H1 (cell line): ENCODE data around the gene CDK5RAP2. TPM values are rescaled to one million over a fixed set of nuclear protein-coding genes. Genes with fewer than 3 reads are reported as not detected.

Experiments
- CTCF ChIA-PET: fragments of 300-600 bp; sonication (Branson Sonifier 250); formaldehyde crosslinking; loops from one replicate; lab custom pipeline; 2021; ENCODE audit not compliant: partially characterized antibody; lab: Charles Lee
- POLR2A ChIA-PET: fragments of 300-600 bp; sonication (Branson Sonifier 250); formaldehyde crosslinking; loops from one replicate; lab custom pipeline; 2021; ENCODE audit warnings: inconsistent platforms; ENCODE audit not compliant: partially characterized antibody; lab: Charles Lee
- DNase-seq, 2 experiments: peaks; one replicate each; pipeline versions ENCODE4 v3.0.0 to v3.0.0-alpha.2; 2010 to 2022; ENCODE audit warnings: low spot score in 2 of 2, low read depth in 1 of 2, mixed read lengths in 1 of 2
- FAIRE-seq: peaks from 2 replicates; lab custom pipeline; 2011; peaks lifted over from hg19 to GRCh38; lab: Jason Lieb, UNC
- H2AFZ ChIP-seq: 2 replicates; pipeline ENCODE4 v1.8.1; 2012; ENCODE audit warnings: low read length, inconsistent platforms
- H2AK5ac ChIP-seq: 2 replicates; pipeline ENCODE4 v1.6.1; 2013; ENCODE audit warnings: low read depth, low read length
- H2BK120ac ChIP-seq: replicated peaks from 2 replicates; pipeline ENCODE3; 2013; ENCODE audit warnings: low read depth, low read length, inconsistent platforms
- H2BK12ac ChIP-seq: 2 replicates; pipeline ENCODE4 v1.6.1; 2013; ENCODE audit warnings: low read depth, low read length
- H2BK15ac ChIP-seq: 2 replicates; pipeline ENCODE4 v1.6.1; 2013; ENCODE audit warnings: low read length
- H2BK20ac ChIP-seq: 2 replicates; pipeline ENCODE4 v1.6.1; 2013; ENCODE audit warnings: low read length
- H2BK5ac ChIP-seq: 2 replicates; pipeline ENCODE4 v1.6.1; 2013; ENCODE audit warnings: low read depth, low read length
- H3K14ac ChIP-seq: 2 replicates; pipeline ENCODE4 v1.6.1; 2013; ENCODE audit warnings: inconsistent platforms; ENCODE audit not compliant: insufficient read length
- H3K18ac ChIP-seq: 2 replicates; pipeline ENCODE4 v1.6.1; 2013; ENCODE audit warnings: low read length; ENCODE audit errors: extremely low read depth
- H3K23ac ChIP-seq: 2 replicates; pipeline ENCODE4 v1.6.1; 2013; ENCODE audit warnings: inconsistent platforms; ENCODE audit not compliant: insufficient read length
- H3K23me2 ChIP-seq: 2 replicates; pipeline ENCODE4 v1.6.1; 2013; ENCODE audit warnings: low read depth, low read length
- H3K27ac ChIP-seq: 2 replicates; pipeline ENCODE4 v1.6.1; 2011; ENCODE audit warnings: low read depth, low read length, inconsistent platforms
- H3K27me3 ChIP-seq, 4 experiments: replicated peaks in 1 of 4; 1 replicate in 1 of 4; 2 replicates in 3 of 4; pipeline versions ENCODE4 v1.6.1 to v1.8.1; 2011 to 2013; ENCODE audit warnings: low read length in 3 of 4, mild to moderate bottlenecking in 3 of 4, inconsistent platforms in 2 of 4, mixed read lengths in 2 of 4, moderate library complexity in 1 of 4; ENCODE audit not compliant: control insufficient read depth in 3 of 4, insufficient read depth in 3 of 4; ENCODE audit errors: extremely low read depth in 1 of 4
- H3K36me3 ChIP-seq, 4 experiments: 2 replicates each; pipeline versions ENCODE4 v1.6.1 to v1.8.1; 2011 to 2013; ENCODE audit warnings: mild to moderate bottlenecking in 4 of 4, low read length in 3 of 4, moderate library complexity in 2 of 4, control low read depth in 1 of 4, inconsistent platforms in 1 of 4; ENCODE audit not compliant: insufficient read depth in 4 of 4, control insufficient read depth in 2 of 4
- H3K4ac ChIP-seq: replicated peaks from 2 replicates; pipeline ENCODE3; 2013; ENCODE audit warnings: low read length, low read depth, mixed read lengths, inconsistent platforms; ENCODE audit not compliant: insufficient read length
- H3K4me1 ChIP-seq, 4 experiments: replicated peaks in 1 of 4; 1 replicate in 1 of 4; 2 replicates in 3 of 4; pipeline versions ENCODE4 v1.6.1 to v1.8.1; 2011 to 2013; ENCODE audit warnings: low read length in 3 of 4, inconsistent platforms in 2 of 4, mixed read lengths in 1 of 4; ENCODE audit not compliant: insufficient read depth in 4 of 4, control insufficient read depth in 3 of 4
- H3K4me2 ChIP-seq, 2 experiments: 2 replicates each; pipeline versions ENCODE4 v1.6.1 to v1.8.1; 2011 to 2013; ENCODE audit warnings: low read depth in 2 of 2, low read length in 2 of 2, control low read depth in 1 of 2, inconsistent platforms in 1 of 2, mild to moderate bottlenecking in 1 of 2; ENCODE audit not compliant: insufficient read depth in 1 of 2
- H3K4me3 ChIP-seq, 4 experiments: fragments of 200-600, 300-600 bp in 1 of 4; sonication (generic), shearing (Covaris generic), sonication (Bioruptor Twin) in 1 of 4; 2 replicates each; pipeline versions ENCODE4 v1.5.1 to v1.8.1; 2011 to 2016; ENCODE audit warnings: low read length in 4 of 4, low read depth in 3 of 4, control low read depth in 2 of 4, inconsistent platforms in 2 of 4, mild to moderate bottlenecking in 2 of 4, mixed read lengths in 1 of 4, moderate library complexity in 1 of 4; ENCODE audit not compliant: insufficient read depth in 2 of 4; ENCODE audit errors: extremely low read depth in 1 of 4
- H3K56ac ChIP-seq: replicated peaks from 2 replicates; pipeline ENCODE3; 2013; ENCODE audit warnings: low read depth, mild to moderate bottlenecking, mixed read lengths, low read length, inconsistent platforms; ENCODE audit not compliant: insufficient read length
- H3K79me1 ChIP-seq: 2 replicates; pipeline ENCODE4 v1.6.1; 2013; ENCODE audit warnings: low read depth, low read length, control low read depth
- H3K79me2 ChIP-seq, 2 experiments: 2 replicates each; pipeline versions ENCODE4 v1.6.1 to v1.8.1; 2012 to 2013; ENCODE audit warnings: low read length in 2 of 2, mild to moderate bottlenecking in 2 of 2, inconsistent platforms in 1 of 2; ENCODE audit not compliant: insufficient read depth in 2 of 2, control insufficient read depth in 1 of 2
- H3K9ac ChIP-seq, 4 experiments: replicated peaks in 1 of 4; 1 replicate in 1 of 4; 2 replicates in 3 of 4; pipeline versions ENCODE4 v1.6.1 to v1.8.1; 2011 to 2013; ENCODE audit warnings: low read depth in 3 of 4, low read length in 3 of 4, control low read depth in 2 of 4, mild to moderate bottlenecking in 2 of 4, moderate library complexity in 2 of 4, inconsistent platforms in 1 of 4; ENCODE audit errors: extremely low read depth in 1 of 4
- H3K9me3 ChIP-seq, 2 experiments: 2 replicates each; pipeline versions ENCODE4 v1.6.1 to v1.8.1; 2012 to 2013; ENCODE audit warnings: mild to moderate bottlenecking in 2 of 2, moderate library complexity in 2 of 2, control low read depth in 1 of 2, inconsistent platforms in 1 of 2, low read depth in 1 of 2, low read length in 1 of 2, mixed read lengths in 1 of 2; ENCODE audit not compliant: insufficient read depth in 2 of 2
- H4K20me1 ChIP-seq, 2 experiments: replicated peaks in 1 of 2; 2 replicates each; pipeline versions ENCODE3 to v1.8.1; 2011 to 2013; ENCODE audit warnings: inconsistent platforms in 2 of 2, low read length in 2 of 2, mild to moderate bottlenecking in 1 of 2; ENCODE audit not compliant: insufficient read depth in 2 of 2, control insufficient read depth in 1 of 2
- H4K5ac ChIP-seq: 2 replicates; pipeline ENCODE4 v1.6.1; 2013; ENCODE audit warnings: low read length, low read depth, mixed read lengths, inconsistent platforms; ENCODE audit not compliant: insufficient read length
- H4K8ac ChIP-seq: 2 replicates; pipeline ENCODE4 v1.8.0; 2013; ENCODE audit warnings: mild to moderate bottlenecking, moderate library complexity, low read length, inconsistent platforms; ENCODE audit not compliant: insufficient read depth; ENCODE audit errors: extremely low read depth
- H4K91ac ChIP-seq: replicated peaks from 2 replicates; pipeline ENCODE3; 2013; ENCODE audit warnings: low read length, mixed read lengths, inconsistent platforms; ENCODE audit not compliant: insufficient read length
- CHD1 ChIP-seq: IDR thresholded peaks from 2 replicates; pipeline ENCODE4 v1.6.1; 2012; ENCODE audit warnings: low read depth, low read length, improper control_type of control experiment
- CTCF ChIP-seq, 3 experiments: IDR thresholded peaks; 1 replicate in 2 of 3; 2 replicates in 1 of 3; pipeline versions ENCODE4 v1.5.1 to v1.6.1; 2011; ENCODE audit warnings: low read length in 3 of 3, mild to moderate bottlenecking in 3 of 3, inconsistent platforms in 2 of 3, low read depth in 1 of 3, moderate library complexity in 1 of 3; ENCODE audit not compliant: insufficient read depth in 1 of 3; ENCODE audit errors: control extremely low read depth in 1 of 3
- RAD21 ChIP-seq, 2 experiments: IDR thresholded peaks in 1 of 2; conservative IDR thresholded peaks in 1 of 2; 2 replicates each; pipeline ENCODE4 v1.6.1; 2011; ENCODE audit warnings: low read depth in 2 of 2, low read length in 2 of 2, improper control_type of control experiment in 1 of 2, inconsistent platforms in 1 of 2, mild to moderate bottlenecking in 1 of 2, moderate library complexity in 1 of 2
- WGBS, 2 experiments: shearing (Covaris generic) in 1 of 2; methylation state at CpG; one replicate each; pipeline versions ENCODE4 v1.1.6 to v1.1.7; 2013 to 2015; ENCODE audit warnings: low lambda C conversion rate in 2 of 2, mixed read lengths in 2 of 2, inconsistent platforms in 1 of 2, low coverage in 1 of 2, missing lambda C conversion rate in 1 of 2; ENCODE audit not compliant: insufficient replicate concordance in 2 of 2, insufficient coverage in 1 of 2, insufficient read length in 1 of 2; ENCODE audit errors: extremely low coverage in 1 of 2, missing lambda C conversion rate in 1 of 2; 5-methylcytosine and 5-hydroxymethylcytosine counted together
- polyA plus RNA-seq, 7 experiments: library from polyadenylated mRNA; depleted of rRNA in 3 of 7; stranded (reverse) in 5 of 7; unstranded in 2 of 7; fragments of >200 nt in 5 of 7; fragments of 200-250 nt in 2 of 7; gene quantifications; 1 replicate in 5 of 7; 2 replicates in 1 of 7; 4 replicates in 1 of 7; pipeline versions ENCODE4 v1.2.1 to v1.2.3, GENCODE V29; 2011 to 2013; ENCODE audit warnings: missing spikeins in 2 of 7, mixed read lengths in 2 of 7
- total RNA-seq: library from RNA; stranded (reverse); fragmentation: NEBNext Ultra II Directional; extraction: Animal tissue kit (Norgen Biotek cat#: 25700); gene quantifications from 2 replicates; pipeline ENCODE4 v1.2.1, GENCODE V29; 2021

CDK5RAP2 gene
- total and polyA plus RNA-seq, 2 of the 8 experiments (the other 6 are each of a cell fraction or from before 2014, with no cell fraction given), result 19.8 to 49.4 TPM

- Histone ChIP-seq H3K18ac (no peak overlapping the region), H3K27me3 (no peaks in the 10 kb centered on the region), H2BK5ac (no peak overlapping the region), H3K27ac (no peak overlapping the region), H3K4me2 (no peak overlapping the region), H3K23me2 (no peaks in the 10 kb centered on the region; the same call in 1 of the 2 replicates), H3K23ac (no peak overlapping the region), H3K79me2 (no peaks in the 10 kb centered on the region), H2BK12ac (no peak overlapping the region), H3K4me1 (no peaks in the 10 kb centered on the region), H2AK5ac (no peak overlapping the region), H4K8ac (no peak overlapping the region), H4K20me1 (no peaks in the 10 kb centered on the region), H3K36me3 (no peaks in the 10 kb centered on the region), H3K79me1 (no peaks in the 10 kb centered on the region), H3K4ac (no peak overlapping the region), H2BK15ac (no peak overlapping the region), H3K4me3 (no peak overlapping the region), H3K9ac (no peak overlapping the region), H4K5ac (no peak overlapping the region), H2AFZ (no peak overlapping the region), H2BK20ac (no peak overlapping the region), H3K56ac (no peak overlapping the region)
- POLR2A ChIA-PET, result interaction anchor here (1.2 to 1.6 kb wide), 2 partner anchors 10 to 26 kb away, joined by 4 to 5 read pairs; no protein-coding TSS in a partner anchor
- WGBS, 2 experiments, result 79% methylated on average over 7 of the region's 7 CpGs; no CpG with 5 or more reads in 1 of the 2 experiments
- DNase-seq, result no peak
- CTCF ChIA-PET, result interaction anchor here (0.6 to 2.6 kb wide), 5 partner anchors 10 to 1069 kb away, joined by 3 to 13 read pairs (median 4); no protein-coding TSS in a partner anchor
- no peak for FAIRE-seq
- TF ChIP-seq RAD21 (IDR thresholded peaks at IDR 0.05 in 1 of 2, conservative IDR thresholded peaks at IDR 0.05 in 1 of 2; ENCODE audit: low read depth in 2 of 2, low read length in 2 of 2) (peak; percentile 39 to 46; a peak in 3 of 4 replicates), CTCF (IDR thresholded peaks at IDR 0.05; ENCODE audit: control extremely low read depth in 1 of 3, insufficient read depth in 1 of 3, low read depth in 1 of 3, low read length in 3 of 3) (peak; percentile 18 to 47 (median 45); a peak in 3 of 4 replicates), CHD1 (no peak)
- TF ChIP-seq, all 59 proteins: peak for 2
- no peak overlapping the region for H2BK120ac ChIP-seq
- H3K9me3 ChIP-seq, result no peaks in the 10 kb centered on the region
- H3K14ac ChIP-seq, result no peak overlapping the region
- H4K91ac ChIP-seq, result no peak overlapping the region
These were observed 221.1 kb downstream of the CDK5RAP2 start for GRCh38 chr9:120358877-120359276.
